K562 (cell line): ENCODE data around the gene PHTF1.

ENCODE experiments used
- BCL6 ChIP-seq: fragments of 250-450 bp; sonication (Bioruptor Pico); IDR thresholded peaks from 2 replicates; pipeline ENCODE4 v1.4.0; 2020
- MAFF ChIP-seq: IDR thresholded peaks from 2 replicates; pipeline ENCODE4 v1.6.1; 2012; ENCODE audit warnings: low read length, improper control_type of control experiment
- POLR2AphosphoS5 ChIP-seq: IDR thresholded peaks from 2 replicates; pipeline ENCODE4 v1.6.1; 2011; ENCODE audit warnings: mild to moderate bottlenecking, low read depth, low read length, moderate library complexity; ENCODE audit not compliant: control insufficient read depth, insufficient read depth
- TF ChIP-seq, protein P1 (sequence below): sonication (generic); formaldehyde crosslinking; IDR thresholded peaks from 2 replicates; pipeline ENCODE4 v1.8.1; 2023; ENCODE audit warnings: mild to moderate bottlenecking, missing genetic modification reagents

DNA sequence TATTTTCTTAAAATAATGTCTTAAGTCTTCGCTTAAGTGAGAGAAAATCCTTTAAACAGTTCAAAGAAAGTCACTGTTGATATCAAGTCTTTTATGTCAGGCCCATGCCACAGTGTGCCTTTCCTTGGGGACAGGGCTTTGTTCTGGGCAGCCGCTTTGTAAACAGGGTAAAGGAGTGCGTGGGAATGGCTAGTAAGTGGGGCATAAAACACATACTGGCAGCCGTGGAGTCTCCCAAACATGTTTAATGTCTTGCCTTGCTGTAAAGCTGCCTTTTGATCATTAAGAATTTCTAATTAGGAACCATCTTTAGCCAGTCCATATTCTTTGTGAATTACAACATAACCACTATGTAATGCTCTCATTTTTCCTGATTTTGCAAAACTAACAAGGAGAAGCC lies 99.7 kb downstream of the PHTF1 start:
- TF ChIP-seq MAFF (no peak), BCL6 (CRISPR knock-in tag) (no peak), POLR2AphosphoS5 (no peak)
- TF ChIP-seq, protein P1, sequence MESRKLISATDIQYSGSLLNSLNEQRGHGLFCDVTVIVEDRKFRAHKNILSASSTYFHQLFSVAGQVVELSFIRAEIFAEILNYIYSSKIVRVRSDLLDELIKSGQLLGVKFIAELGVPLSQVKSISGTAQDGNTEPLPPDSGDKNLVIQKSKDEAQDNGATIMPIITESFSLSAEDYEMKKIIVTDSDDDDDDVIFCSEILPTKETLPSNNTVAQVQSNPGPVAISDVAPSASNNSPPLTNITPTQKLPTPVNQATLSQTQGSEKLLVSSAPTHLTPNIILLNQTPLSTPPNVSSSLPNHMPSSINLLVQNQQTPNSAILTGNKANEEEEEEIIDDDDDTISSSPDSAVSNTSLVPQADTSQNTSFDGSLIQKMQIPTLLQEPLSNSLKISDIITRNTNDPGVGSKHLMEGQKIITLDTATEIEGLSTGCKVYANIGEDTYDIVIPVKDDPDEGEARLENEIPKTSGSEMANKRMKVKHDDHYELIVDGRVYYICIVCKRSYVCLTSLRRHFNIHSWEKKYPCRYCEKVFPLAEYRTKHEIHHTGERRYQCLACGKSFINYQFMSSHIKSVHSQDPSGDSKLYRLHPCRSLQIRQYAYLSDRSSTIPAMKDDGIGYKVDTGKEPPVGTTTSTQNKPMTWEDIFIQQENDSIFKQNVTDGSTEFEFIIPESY (CRISPR knock-in tag): no peak
